Metanephros (tissue), 1 donor: ENCODE measurements around the gene SLC26A3. TPM values are rescaled to one million over a fixed set of nuclear protein-coding genes. Genes with fewer than 3 reads are reported as not detected.

Experiments used
- total RNA-seq: library from RNA; depleted of rRNA; stranded (reverse); fragments of >200 nt; gene quantifications from one replicate; pipeline ENCODE4 v1.2.3, GENCODE V29; 2014

Gene SLC26A3
- total RNA-seq: not detected

GRCh38 chr7:107803009-107803610 lies at the start of gene SLC26A3:
SLC26A3 (minus strand) TSS chr7:107803223; CDS start chr7:107794509, 8,714 bp downstream.

GRCh38 chr7:107743567-107744344 lies 59.3 kb downstream of the SLC26A3 start, which contains the start of gene CBLL1:
CBLL1 (plus strand) TSS chr7:107744142; CDS start chr7:107744164, 22 bp downstream.

Other genes with a start within 250 kb of the SLC26A3 start
- 64.9 TPM for gene COG5, start 239.3 kb downstream of the SLC26A3 start, total RNA-seq
- 12.4 TPM for gene DUS4L, start 239.3 kb downstream of the SLC26A3 start, total RNA-seq
- gene BCAP29, start 223.0 kb downstream of the SLC26A3 start, total RNA-seq: 42.9 TPM
- gene SLC26A4, start 142.4 kb downstream of the SLC26A3 start, total RNA-seq: 3.2 TPM
- gene CBLL1, start 59.1 kb downstream of the SLC26A3 start, total RNA-seq: 19.3 TPM
- 74.3 TPM for gene DLD, start 88.0 kb upstream of the SLC26A3 start, total RNA-seq
- 493 TPM for gene LAMB1, start 199.9 kb upstream of the SLC26A3 start, total RNA-seq